Measurements from ENCODE around the gene TTF2. TPM values are rescaled to one million over a fixed set of nuclear protein-coding genes. Genes with fewer than 3 reads are reported as not detected.

Gene TTF2
- total RNA-seq, 1 donor from 2014 or later = 11.1 TPM

DNA sequence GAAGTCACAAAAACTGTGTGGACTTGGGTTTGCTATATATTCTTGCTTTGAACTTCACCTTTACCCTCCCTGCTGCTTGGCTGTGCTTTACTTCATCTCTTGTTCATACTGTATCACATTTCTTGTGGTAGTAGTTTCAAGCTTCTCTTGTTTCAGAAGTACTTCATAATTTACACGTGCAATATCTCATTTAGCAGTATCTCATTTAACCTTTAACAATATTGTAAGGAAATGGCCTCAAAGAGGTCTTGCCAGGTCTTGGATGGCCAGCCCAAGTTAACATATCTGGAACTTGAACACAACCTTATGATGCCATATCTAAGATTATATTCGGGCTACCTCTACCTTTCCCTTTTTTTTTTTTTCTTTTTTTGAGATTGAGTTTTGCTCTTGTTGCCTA is 63.1 kb downstream of the TTF2 start:
- Mint-ChIP-seq H3K27me3 (ENCODE audit: unreplicated experiment) (peaks cover 3% of the 10 kb centered on the region), H3K4me1 (ENCODE audit: unreplicated experiment) (peaks cover 6% of the 10 kb centered on the region), H3K27ac (ENCODE audit: unreplicated experiment) (peak overlapping the region; percentile 13), H3K9me3 (ENCODE audit: unreplicated experiment) (no peaks in the 10 kb centered on the region), H3K36me3 (ENCODE audit: low read depth, unreplicated experiment) (peaks cover 7% of the 10 kb centered on the region), H3K4me3 (ENCODE audit: unreplicated experiment) (no peak overlapping the region)
- DNase-seq (ENCODE audit: low spot score) = no peak
- TF ChIP-seq, protein P1, sequence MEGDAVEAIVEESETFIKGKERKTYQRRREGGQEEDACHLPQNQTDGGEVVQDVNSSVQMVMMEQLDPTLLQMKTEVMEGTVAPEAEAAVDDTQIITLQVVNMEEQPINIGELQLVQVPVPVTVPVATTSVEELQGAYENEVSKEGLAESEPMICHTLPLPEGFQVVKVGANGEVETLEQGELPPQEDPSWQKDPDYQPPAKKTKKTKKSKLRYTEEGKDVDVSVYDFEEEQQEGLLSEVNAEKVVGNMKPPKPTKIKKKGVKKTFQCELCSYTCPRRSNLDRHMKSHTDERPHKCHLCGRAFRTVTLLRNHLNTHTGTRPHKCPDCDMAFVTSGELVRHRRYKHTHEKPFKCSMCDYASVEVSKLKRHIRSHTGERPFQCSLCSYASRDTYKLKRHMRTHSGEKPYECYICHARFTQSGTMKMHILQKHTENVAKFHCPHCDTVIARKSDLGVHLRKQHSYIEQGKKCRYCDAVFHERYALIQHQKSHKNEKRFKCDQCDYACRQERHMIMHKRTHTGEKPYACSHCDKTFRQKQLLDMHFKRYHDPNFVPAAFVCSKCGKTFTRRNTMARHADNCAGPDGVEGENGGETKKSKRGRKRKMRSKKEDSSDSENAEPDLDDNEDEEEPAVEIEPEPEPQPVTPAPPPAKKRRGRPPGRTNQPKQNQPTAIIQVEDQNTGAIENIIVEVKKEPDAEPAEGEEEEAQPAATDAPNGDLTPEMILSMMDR (IDR thresholded peaks at IDR 0.05; ENCODE audit: unreplicated experiment) = no peak

DNA sequence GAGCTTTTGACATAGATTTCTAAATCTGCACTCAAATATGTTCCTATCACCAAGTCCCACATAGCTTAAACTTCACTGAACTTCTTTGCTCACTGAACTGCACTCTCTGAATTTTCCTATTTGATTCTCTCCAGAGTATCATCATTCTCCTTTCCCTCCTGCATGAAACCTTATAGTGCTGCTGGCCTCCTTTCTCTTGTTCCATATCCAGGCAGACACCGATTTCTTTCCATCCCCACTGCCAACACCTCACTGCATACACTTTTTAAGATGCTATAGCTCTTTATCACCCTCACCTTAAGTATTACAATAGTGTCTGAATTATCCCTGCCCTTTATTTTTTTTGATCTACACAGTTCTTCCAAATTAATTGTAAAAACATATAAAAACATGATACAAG is 64.5 kb downstream of the TTF2 start:
- TF ChIP-seq, protein P1 (IDR thresholded peaks at IDR 0.05; ENCODE audit: unreplicated experiment) = no peak
- Mint-ChIP-seq H3K27me3 (ENCODE audit: unreplicated experiment) (peaks cover 3% of the 10 kb centered on the region), H3K36me3 (ENCODE audit: low read depth, unreplicated experiment) (peaks cover 7% of the 10 kb centered on the region), H3K4me3 (ENCODE audit: unreplicated experiment) (no peak overlapping the region), H3K9me3 (ENCODE audit: unreplicated experiment) (no peaks in the 10 kb centered on the region), H3K4me1 (ENCODE audit: unreplicated experiment) (peaks cover 6% of the 10 kb centered on the region), H3K27ac (ENCODE audit: unreplicated experiment) (no peak overlapping the region)
- no peak for DNase-seq (ENCODE audit: low spot score)

DNA sequence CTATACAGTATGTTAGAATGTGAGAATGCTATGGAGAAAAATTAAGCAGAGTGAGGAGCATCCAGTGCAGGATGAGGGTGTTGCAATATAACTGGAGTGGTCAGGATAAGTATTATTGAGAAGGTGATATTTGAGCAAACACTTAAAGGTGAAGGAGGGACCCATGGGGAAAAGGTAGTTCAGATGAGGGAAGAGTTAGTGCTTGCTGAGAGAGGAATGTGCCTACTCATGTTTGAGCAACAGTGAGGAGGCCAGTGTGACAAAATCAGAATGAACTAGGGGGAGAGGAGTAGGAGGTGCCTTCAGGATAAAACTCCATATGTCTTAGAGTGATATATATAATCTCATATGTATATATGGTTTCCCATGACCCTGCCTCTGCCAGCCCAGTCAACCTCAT is 67.7 kb downstream of the TTF2 start:
- no peak overlapping the region for H3K27ac Mint-ChIP-seq (ENCODE audit: unreplicated experiment)
- no peak for DNase-seq (ENCODE audit: low spot score)
- H3K9me3 Mint-ChIP-seq (ENCODE audit: unreplicated experiment) = no peaks in the 10 kb centered on the region
- no peak overlapping the region for H3K4me3 Mint-ChIP-seq (ENCODE audit: unreplicated experiment)
- H3K36me3 Mint-ChIP-seq (ENCODE audit: low read depth, unreplicated experiment) = no peaks in the 10 kb centered on the region
- peaks cover under 1% of the 10 kb centered on the region for H3K27me3 Mint-ChIP-seq (ENCODE audit: unreplicated experiment)
- no peaks in the 10 kb centered on the region for H3K4me1 Mint-ChIP-seq (ENCODE audit: unreplicated experiment)
- TF ChIP-seq, protein P1 (IDR thresholded peaks at IDR 0.05; ENCODE audit: unreplicated experiment) = no peak

DNA sequence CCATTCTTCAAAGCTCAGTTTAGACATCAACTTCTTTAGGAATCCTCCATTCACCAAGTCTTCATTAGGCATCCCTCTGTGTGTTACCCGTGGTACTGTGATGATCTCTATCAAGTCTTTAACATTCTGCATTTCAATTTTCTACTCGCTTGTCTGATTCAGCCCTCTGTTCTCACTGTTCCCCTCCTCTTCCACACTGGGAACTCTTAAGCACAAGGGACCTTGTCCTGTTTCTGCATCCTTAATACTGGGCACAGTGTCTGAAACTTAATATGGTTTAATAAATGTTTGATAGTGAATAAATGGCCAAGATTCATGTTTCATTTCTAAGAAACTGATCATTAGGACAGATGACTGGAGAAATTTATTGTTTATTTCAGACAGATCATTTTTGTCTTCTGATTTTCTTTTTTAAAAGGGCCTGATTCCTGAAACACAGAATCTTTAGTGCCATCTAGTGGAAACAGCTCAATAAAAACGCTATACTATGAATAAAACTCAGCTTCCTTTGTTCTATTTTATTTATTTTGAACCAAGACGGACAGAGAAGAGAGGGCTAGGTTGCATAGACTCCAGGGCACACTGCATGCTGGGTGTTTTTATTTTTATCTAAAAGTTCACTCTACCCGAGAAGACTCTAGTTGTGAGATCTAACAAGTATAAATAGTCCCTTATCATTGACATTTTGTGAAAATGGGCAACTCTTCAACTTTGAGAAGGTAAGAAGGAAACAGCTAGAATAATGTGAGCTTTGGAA is 68.4 kb downstream of the TTF2 start:
- H3K4me3 Mint-ChIP-seq (ENCODE audit: unreplicated experiment) = no peak overlapping the region
- H3K9me3 Mint-ChIP-seq (ENCODE audit: unreplicated experiment) = no peaks in the 10 kb centered on the region
- no peaks in the 10 kb centered on the region for H3K27me3 Mint-ChIP-seq (ENCODE audit: unreplicated experiment)

DNA sequence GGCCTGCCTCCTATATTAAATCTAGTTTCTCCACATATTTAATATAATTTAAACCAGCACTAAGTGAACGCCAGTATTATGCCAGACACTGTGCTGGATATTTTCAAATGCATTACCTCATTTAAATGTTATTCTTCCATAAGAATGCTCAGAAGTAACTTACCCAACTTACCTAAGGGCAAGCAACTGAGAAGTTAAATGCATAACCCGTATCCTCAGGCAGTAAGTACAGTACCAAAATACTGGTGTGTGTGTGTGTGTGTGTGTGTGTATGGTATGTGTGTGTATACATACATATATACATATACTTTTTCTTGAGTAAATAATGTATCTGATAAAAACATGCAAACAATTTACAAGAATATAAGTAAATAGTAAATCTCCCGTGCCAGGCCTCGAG is 70.4 kb downstream of the TTF2 start:
- Mint-ChIP-seq H3K27me3 (ENCODE audit: unreplicated experiment) (no peaks in the 10 kb centered on the region), H3K4me3 (ENCODE audit: unreplicated experiment) (no peak overlapping the region), H3K4me1 (ENCODE audit: unreplicated experiment) (no peaks in the 10 kb centered on the region), H3K36me3 (ENCODE audit: low read depth, unreplicated experiment) (no peaks in the 10 kb centered on the region), H3K27ac (ENCODE audit: unreplicated experiment) (no peak overlapping the region), H3K9me3 (ENCODE audit: unreplicated experiment) (no peaks in the 10 kb centered on the region)
- TF ChIP-seq, protein P1 (IDR thresholded peaks at IDR 0.05; ENCODE audit: unreplicated experiment) = no peak
- DNase-seq (ENCODE audit: low spot score) = no peak

More for the DNA sequence above, 68.4 kb downstream of the TTF2 start:
- H3K27ac Mint-ChIP-seq (ENCODE audit: unreplicated experiment) = no peak overlapping the region
- H3K36me3 Mint-ChIP-seq (ENCODE audit: low read depth, unreplicated experiment) = no peaks in the 10 kb centered on the region
- TF ChIP-seq, protein P1 (IDR thresholded peaks at IDR 0.05; ENCODE audit: unreplicated experiment) = peak; percentile 52
- H3K4me1 Mint-ChIP-seq (ENCODE audit: unreplicated experiment) = no peaks in the 10 kb centered on the region
- no peak for DNase-seq (ENCODE audit: low spot score)

Measured in endothelial cell (in vitro differentiated cells).